ENCODE results near the gene WDR90. TPM values are rescaled to one million over a fixed set of nuclear protein-coding genes. Genes with fewer than 3 reads are reported as not detected.
A peak's percentile ranks its signal among the peaks of the same experiment; 100 is the strongest.

Gene WDR90
- total and polyA plus RNA-seq, 2 of the 13 experiments (the other 11 are each of a cell fraction or from before 2014, with no cell fraction given): 14.9 to 28.9 TPM

- TF ChIP-seq ZNF768 (CRISPR knock-in tag; IDR thresholded peaks at IDR 0.05) (peak; percentile 35; the same call in 1 of the 2 replicates), EP300 (IDR thresholded peaks at IDR 0.05; ENCODE audit: low read depth in 2 of 2, low read length in 2 of 2) (peak in 1 of 2 experiments; percentile 43; a peak in 2 of 4 replicates), EP300 (CRISPR knock-in tag; IDR thresholded peaks at IDR 0.05; ENCODE audit: borderline replicate concordance) (no peak), NFE2 (CRISPR knock-in tag; IDR thresholded peaks at IDR 0.05) (no peak), KAT8 (CRISPR knock-in tag; IDR thresholded peaks at IDR 0.05) (peak; percentile 58; the same call in 1 of the 2 replicates), TRAFD1 (CRISPR knock-in tag; IDR thresholded peaks at IDR 0.05; ENCODE audit: borderline replicate concordance) (no peak), ZNF746 (CRISPR knock-in tag; IDR thresholded peaks at IDR 0.05) (no peak), PATZ1 (CRISPR knock-in tag; IDR thresholded peaks at IDR 0.05) (peak; percentile 85), ZNF263 (CRISPR knock-in tag; IDR thresholded peaks at IDR 0.05) (0 out of 2 replicates have a peak, but pooled peaks have one; percentile 29), ETS1 (CRISPR knock-in tag; IDR thresholded peaks at IDR 0.05) (no peak), ZC3H13 (CRISPR knock-in tag; IDR thresholded peaks at IDR 0.05) (no peak), ZNF235 (CRISPR knock-in tag; IDR thresholded peaks at IDR 0.05; ENCODE audit: borderline replicate concordance) (0 out of 2 replicates have a peak, but pooled peaks have one; percentile 30), ZBTB20 (CRISPR knock-in tag; IDR thresholded peaks at IDR 0.05; ENCODE audit: borderline replicate concordance, low read depth) (peak; percentile 88), ZSCAN20 (CRISPR knock-in tag; IDR thresholded peaks at IDR 0.05; ENCODE audit: borderline replicate concordance) (no peak), PRPF4 (IDR thresholded peaks at IDR 0.05; ENCODE audit: low read depth, low read length, poor library complexity, severe bottlenecking) (no peak), KLF6 (CRISPR knock-in tag; IDR thresholded peaks at IDR 0.05) (0 out of 2 replicates have a peak, but pooled peaks have one; percentile 63), ZNF484 (CRISPR knock-in tag; IDR thresholded peaks at IDR 0.05; ENCODE audit: borderline replicate concordance, low read depth) (no peak), ZBTB7B (CRISPR knock-in tag; IDR thresholded peaks at IDR 0.05) (peak; percentile 79), SPEN (CRISPR knock-in tag; IDR thresholded peaks at IDR 0.05; ENCODE audit: low read depth) (peak; percentile 59; the same call in 1 of the 2 replicates), ZNF33B (CRISPR knock-in tag; IDR thresholded peaks at IDR 0.05) (no peak), E2F5 (CRISPR knock-in tag; conservative IDR thresholded peaks at IDR 0.05) (no peak), ZNF430 (CRISPR knock-in tag; IDR thresholded peaks at IDR 0.05) (peak; percentile 60; the same call in 1 of the 2 replicates), ZFP1 (CRISPR knock-in tag; IDR thresholded peaks at IDR 0.05) (0 out of 2 replicates have a peak, but pooled peaks have one; percentile 41), CHD4 (IDR thresholded peaks at IDR 0.05; ENCODE audit: borderline replicate concordance, low read length) (no peak)
These were observed 3.1 kb upstream of the WDR90 start (continued) for GRCh38 chr16:645852-646678.
